GM12878 (cell line): ENCODE data around the gene UFD1. TPM values are rescaled to one million over a fixed set of nuclear protein-coding genes. Genes with fewer than 3 reads are reported as not detected.

Source experiments
- ATAC-seq: fragments of 200-7000 bp; cut with Tn5 transposase; 3 replicates; pipeline ENCODE4 v1.9.1; 2020; ENCODE audit warnings: mild to moderate bottlenecking, moderate library complexity
- BruUV-seq: library from RNA; stranded (reverse); fragments of 400-500 nt; replicated peaks from 2 replicates; lab custom pipeline; 2021; lab: Mats Ljungman, UMichigan
- CTCF ChIA-PET: fragments of 300-600 bp; sonication (Branson Sonifier 250); formaldehyde crosslinking; extraction: SDS; loops from one replicate; lab custom pipeline; 2021; ENCODE audit warnings: inconsistent platforms; lab: Yijun Ruan, JAX
- POLR2A ChIA-PET: fragments of 350-600 bp; formaldehyde crosslinking; extraction: SDS; loops from one replicate; lab custom pipeline; 2021; ENCODE audit warnings: inconsistent platforms; lab: Charles Lee
- RAD21 ChIA-PET: fragments of 300-600 bp; sonication (Branson Sonifier 250); formaldehyde crosslinking; loops from one replicate; lab custom pipeline; 2023; ENCODE audit warnings: antibody characterized with exemption; ENCODE audit not compliant: unreplicated experiment; lab: Charles Lee
- SMC1A ChIA-PET: fragments of 300-600 bp; sonication (Branson Sonifier 250); formaldehyde crosslinking; loops from one replicate; lab custom pipeline; 2023; ENCODE audit not compliant: unreplicated experiment, uncharacterized antibody; lab: Charles Lee
- DNase-seq: peaks from one replicate; pipeline ENCODE4 v3.0.0-alpha.2; 2011; ENCODE audit warnings: low read depth, low spot score
- FAIRE-seq: peaks from 3 replicates; lab custom pipeline; 2011; peaks lifted over from hg19 to GRCh38; lab: Jason Lieb, UNC
- H2AFZ ChIP-seq: 2 replicates; pipeline ENCODE4 v1.6.0; 2011; ENCODE audit warnings: low read depth, low read length, control low read depth; ENCODE audit not compliant: control insufficient read depth
- H3K27ac ChIP-seq: 2 replicates; pipeline ENCODE4 v1.5.1; 2011; ENCODE audit warnings: control low read depth; ENCODE audit not compliant: control insufficient read depth, insufficient read depth
- H3K27me3 ChIP-seq, 2 experiments: replicated peaks in 1 of 2; 2 replicates each; pipeline versions ENCODE4 v1.6.0 to v1.6.1; 2011; ENCODE audit warnings: low read length in 1 of 2; ENCODE audit not compliant: control insufficient read depth in 2 of 2, insufficient read depth in 2 of 2
- H3K36me3 ChIP-seq, 2 experiments: 2 replicates each; pipeline ENCODE4 v1.5.1; 2011; ENCODE audit warnings: low read length in 1 of 2; ENCODE audit not compliant: control insufficient read depth in 2 of 2, insufficient read depth in 2 of 2
- H3K4me1 ChIP-seq: 2 replicates; pipeline ENCODE4 v1.6.1; 2011; ENCODE audit warnings: mild to moderate bottlenecking, low read length, moderate library complexity, mixed read lengths; ENCODE audit not compliant: control insufficient read depth, insufficient read depth
- H3K4me2 ChIP-seq: 2 replicates; pipeline ENCODE4 v1.6.0; 2011; ENCODE audit warnings: control low read depth; ENCODE audit not compliant: control insufficient read depth, insufficient read depth
- H3K4me3 ChIP-seq: fragments of 200-600 bp; sonication (generic); 2 replicates; pipeline ENCODE4 v1.5.1; 2016
- H3K79me2 ChIP-seq: 2 replicates; pipeline ENCODE4 v1.6.0; 2011; ENCODE audit warnings: low read length; ENCODE audit not compliant: control insufficient read depth, insufficient read depth
- H3K9ac ChIP-seq: 2 replicates; pipeline ENCODE4 v1.8.0; 2011; ENCODE audit warnings: low read length, control low read depth, mixed read lengths; ENCODE audit not compliant: control insufficient read depth, insufficient read depth
- H3K9me3 ChIP-seq: replicated peaks from 3 replicates; pipeline ENCODE4 v1.5.1; 2011; ENCODE audit warnings: mild to moderate bottlenecking, low read length; ENCODE audit not compliant: control insufficient read depth, insufficient read depth
- H4K20me1 ChIP-seq: 2 replicates; pipeline ENCODE4 v1.6.0; 2011; ENCODE audit not compliant: control insufficient read depth, insufficient read depth
- BHLHE40 ChIP-seq, 2 experiments: fragments of 450-650 bp in 1 of 2; IDR thresholded peaks; 2 replicates each; pipeline ENCODE4 v1.6.1; 2011 to 2017; ENCODE audit warnings: low read depth in 2 of 2, borderline replicate concordance in 1 of 2, improper control_type of control experiment in 1 of 2, low read length in 1 of 2, mild to moderate bottlenecking in 1 of 2
- BMI1 ChIP-seq: fragments of 450-650 bp; IDR thresholded peaks from 2 replicates; pipeline ENCODE4 v1.6.1; 2016; ENCODE audit warnings: mild to moderate bottlenecking, moderate library complexity, borderline replicate concordance
- CHD4 ChIP-seq: fragments of 200-600 bp; sonication (generic); IDR thresholded peaks from 2 replicates; pipeline ENCODE4 v1.6.1; 2016; ENCODE audit warnings: mild to moderate bottlenecking
- HSF1 ChIP-seq: fragments of 150-350 bp; IDR thresholded peaks from 2 replicates; pipeline ENCODE4 v1.6.1; 2014; ENCODE audit warnings: mild to moderate bottlenecking, low read depth, low read length
- MTA3 ChIP-seq: IDR thresholded peaks from 2 replicates; pipeline ENCODE4 v1.6.1; 2012; ENCODE audit warnings: low read length, inconsistent platforms, borderline replicate concordance
- POLR2AphosphoS5 ChIP-seq: IDR thresholded peaks from 2 replicates; pipeline ENCODE4 v1.6.1; 2011; ENCODE audit warnings: mild to moderate bottlenecking, low read length, inconsistent platforms
- RELB ChIP-seq: fragments of 450-650 bp; IDR thresholded peaks from 2 replicates; pipeline ENCODE4 v1.6.1; 2017; ENCODE audit warnings: low read depth, mild to moderate bottlenecking, moderate library complexity
- SMARCA5 ChIP-seq: fragments of 450-650 bp; IDR thresholded peaks from 2 replicates; pipeline ENCODE4 v1.6.1; 2017; ENCODE audit warnings: mild to moderate bottlenecking
- TBL1XR1 ChIP-seq: IDR thresholded peaks from 2 replicates; pipeline ENCODE4 v1.6.1; 2012; ENCODE audit warnings: low read depth, low read length, improper control_type of control experiment
- WRNIP1 ChIP-seq: IDR thresholded peaks from 2 replicates; pipeline ENCODE4 v1.6.1; 2011; ENCODE audit warnings: low read depth, low read length, improper control_type of control experiment, borderline replicate concordance
- ZNF217 ChIP-seq: fragments of 450-650 bp; IDR thresholded peaks from 2 replicates; pipeline ENCODE4 v1.6.1; 2017; ENCODE audit warnings: antibody characterized with exemption, mild to moderate bottlenecking
- WGBS: methylation state at CpG from one replicate; pipeline ENCODE4 v1.1.6; 2016; ENCODE audit warnings: low lambda C conversion rate; ENCODE audit not compliant: insufficient replicate concordance, insufficient coverage; ENCODE audit errors: missing lambda C conversion rate; 5-methylcytosine and 5-hydroxymethylcytosine counted together
- in situ Hi-C: fragments of 300-500 bp; cut with MboI; formaldehyde crosslinking; loops from 9 replicates; pipeline ENCODE4 v1.14.3; 2018; ENCODE audit warnings: mixed read lengths
- intact Hi-C: fragments of 100-400 bp; cut with micrococcal nuclease; formaldehyde crosslinking; loops from one replicate; pipeline ENCODE4 v1.14.2; 2022; ENCODE audit not compliant: unreplicated experiment
- polyA plus RNA-seq, 11 experiments: library from polyadenylated mRNA; depleted of rRNA in 4 of 11; unstranded in 6 of 11; stranded (reverse) in 5 of 11; fragments of >200 nt; fragmentation: Nextera tagmentation in 4 of 11; fragmentation: Illumina TruSeq in 1 of 11; extraction: Ambion mirVana in 4 of 11; extraction: Trizol in 1 of 11; gene quantifications; 1 replicate in 1 of 11; 2 replicates in 10 of 11; pipeline versions ENCODE4 v1.2.1 to v1.2.3, GENCODE V29; 2011 to 2016; ENCODE audit warnings: inconsistent platforms in 2 of 11, missing spikeins in 2 of 11, low read depth in 1 of 11
- total RNA-seq, 4 experiments: library from RNA; depleted of rRNA in 3 of 4; stranded (reverse); fragments of >200 nt in 3 of 4; fragmentation: Illumina TruSeq in 1 of 4; extraction: Trizol in 1 of 4; gene quantifications; 2 replicates each; pipeline versions ENCODE4 v1.2.1 to v1.2.3, GENCODE V29; 2013 to 2021
- TF ChIP-seq, protein P1 (sequence below): fragments of 450-650 bp; IDR thresholded peaks from 2 replicates; pipeline ENCODE4 v1.6.1; 2017; ENCODE audit warnings: mild to moderate bottlenecking, low read depth, inconsistent platforms; ENCODE audit not compliant: poor library complexity, severe bottlenecking
- TF ChIP-seq, protein P2 (sequence below): IDR thresholded peaks from 2 replicates; pipeline ENCODE4 v1.6.1; 2012; ENCODE audit warnings: low read depth, low read length, improper control_type of control experiment
- TF ChIP-seq, protein P3 (sequence below): IDR thresholded peaks from 2 replicates; pipeline ENCODE4 v1.6.1; 2012; ENCODE audit warnings: low read depth, low read length, improper control_type of control experiment

The UFD1 gene
- total and polyA plus RNA-seq, 10 of the 15 experiments (the other 5 are each of a cell fraction or from before 2014, with no cell fraction given) = 67.2 to 143 (median 117) TPM

- no TSS peak for BruUV-seq
- in situ Hi-C loops = loop anchor here (5.0 kb wide), 1 partner anchor 48 kb away; no protein-coding TSS in a partner anchor
- Histone ChIP-seq H3K4me2 (no peak overlapping the region), H3K4me1 (no peaks in the 10 kb centered on the region), H2AFZ (no peak overlapping the region), H3K9me3 (no peaks in the 10 kb centered on the region), H4K20me1 (no peaks in the 10 kb centered on the region), H3K9ac (no peak overlapping the region), H3K36me3 (peaks cover 6 to 20% of the 10 kb centered on the region in 2 experiments; a peak in 3 of 4 replicates), H3K4me3 (no peak overlapping the region), H3K27ac (no peak overlapping the region), H3K27me3 (peaks cover 0 to 2% of the 10 kb centered on the region in 2 experiments; a peak in 2 of 4 replicates), H3K79me2 (no peaks in the 10 kb centered on the region)
- ChIA-PET RAD21 (no interaction called here), SMC1A (no interaction called here), POLR2A (no interaction called here), CTCF (no interaction called here)
- ATAC-seq (no peak), FAIRE-seq (no peak), DNase-seq (no peak)
- WGBS = 94% methylated on average over 17 of the region's 17 CpGs
- TF ChIP-seq MTA3 (no peak), HSF1 (no peak), BMI1 (no peak), WRNIP1 (no peak), BHLHE40 (IDR thresholded peaks at IDR 0.05; ENCODE audit: borderline replicate concordance in 1 of 2, low read depth in 2 of 2, low read length in 1 of 2) (no peak), TBL1XR1 (no peak), CHD4 (no peak), POLR2AphosphoS5 (no peak), RELB (no peak), ZNF217 (no peak), SMARCA5 (no peak)
- TF ChIP-seq, protein P1, sequence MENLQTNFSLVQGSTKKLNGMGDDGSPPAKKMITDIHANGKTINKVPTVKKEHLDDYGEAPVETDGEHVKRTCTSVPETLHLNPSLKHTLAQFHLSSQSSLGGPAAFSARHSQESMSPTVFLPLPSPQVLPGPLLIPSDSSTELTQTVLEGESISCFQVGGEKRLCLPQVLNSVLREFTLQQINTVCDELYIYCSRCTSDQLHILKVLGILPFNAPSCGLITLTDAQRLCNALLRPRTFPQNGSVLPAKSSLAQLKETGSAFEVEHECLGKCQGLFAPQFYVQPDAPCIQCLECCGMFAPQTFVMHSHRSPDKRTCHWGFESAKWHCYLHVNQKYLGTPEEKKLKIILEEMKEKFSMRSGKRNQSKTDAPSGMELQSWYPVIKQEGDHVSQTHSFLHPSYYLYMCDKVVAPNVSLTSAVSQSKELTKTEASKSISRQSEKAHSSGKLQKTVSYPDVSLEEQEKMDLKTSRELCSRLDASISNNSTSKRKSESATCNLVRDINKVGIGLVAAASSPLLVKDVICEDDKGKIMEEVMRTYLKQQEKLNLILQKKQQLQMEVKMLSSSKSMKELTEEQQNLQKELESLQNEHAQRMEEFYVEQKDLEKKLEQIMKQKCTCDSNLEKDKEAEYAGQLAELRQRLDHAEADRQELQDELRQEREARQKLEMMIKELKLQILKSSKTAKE = no peak
- TF ChIP-seq, protein P2, sequence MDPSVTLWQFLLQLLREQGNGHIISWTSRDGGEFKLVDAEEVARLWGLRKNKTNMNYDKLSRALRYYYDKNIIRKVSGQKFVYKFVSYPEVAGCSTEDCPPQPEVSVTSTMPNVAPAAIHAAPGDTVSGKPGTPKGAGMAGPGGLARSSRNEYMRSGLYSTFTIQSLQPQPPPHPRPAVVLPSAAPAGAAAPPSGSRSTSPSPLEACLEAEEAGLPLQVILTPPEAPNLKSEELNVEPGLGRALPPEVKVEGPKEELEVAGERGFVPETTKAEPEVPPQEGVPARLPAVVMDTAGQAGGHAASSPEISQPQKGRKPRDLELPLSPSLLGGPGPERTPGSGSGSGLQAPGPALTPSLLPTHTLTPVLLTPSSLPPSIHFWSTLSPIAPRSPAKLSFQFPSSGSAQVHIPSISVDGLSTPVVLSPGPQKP = no peak
- TF ChIP-seq, protein P3, sequence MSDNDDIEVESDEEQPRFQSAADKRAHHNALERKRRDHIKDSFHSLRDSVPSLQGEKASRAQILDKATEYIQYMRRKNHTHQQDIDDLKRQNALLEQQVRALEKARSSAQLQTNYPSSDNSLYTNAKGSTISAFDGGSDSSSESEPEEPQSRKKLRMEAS = no peak
- intact Hi-C loops = no loop called here
Observed at GRCh38 chr22:19519041-19519926, 40.3 kb upstream of the UFD1 start.
